ENCODE results near the gene GALNTL6. TPM values are rescaled to one million over a fixed set of nuclear protein-coding genes. Genes with fewer than 3 reads are reported as not detected.
A peak's percentile ranks its signal among the peaks of the same experiment; 100 is the strongest.

The GALNTL6 gene
- total RNA-seq, result 1 to 10 TPM in 1 of 2 donors, under 1 TPM in 1; 0.92 to 3.8 TPM

DNA sequence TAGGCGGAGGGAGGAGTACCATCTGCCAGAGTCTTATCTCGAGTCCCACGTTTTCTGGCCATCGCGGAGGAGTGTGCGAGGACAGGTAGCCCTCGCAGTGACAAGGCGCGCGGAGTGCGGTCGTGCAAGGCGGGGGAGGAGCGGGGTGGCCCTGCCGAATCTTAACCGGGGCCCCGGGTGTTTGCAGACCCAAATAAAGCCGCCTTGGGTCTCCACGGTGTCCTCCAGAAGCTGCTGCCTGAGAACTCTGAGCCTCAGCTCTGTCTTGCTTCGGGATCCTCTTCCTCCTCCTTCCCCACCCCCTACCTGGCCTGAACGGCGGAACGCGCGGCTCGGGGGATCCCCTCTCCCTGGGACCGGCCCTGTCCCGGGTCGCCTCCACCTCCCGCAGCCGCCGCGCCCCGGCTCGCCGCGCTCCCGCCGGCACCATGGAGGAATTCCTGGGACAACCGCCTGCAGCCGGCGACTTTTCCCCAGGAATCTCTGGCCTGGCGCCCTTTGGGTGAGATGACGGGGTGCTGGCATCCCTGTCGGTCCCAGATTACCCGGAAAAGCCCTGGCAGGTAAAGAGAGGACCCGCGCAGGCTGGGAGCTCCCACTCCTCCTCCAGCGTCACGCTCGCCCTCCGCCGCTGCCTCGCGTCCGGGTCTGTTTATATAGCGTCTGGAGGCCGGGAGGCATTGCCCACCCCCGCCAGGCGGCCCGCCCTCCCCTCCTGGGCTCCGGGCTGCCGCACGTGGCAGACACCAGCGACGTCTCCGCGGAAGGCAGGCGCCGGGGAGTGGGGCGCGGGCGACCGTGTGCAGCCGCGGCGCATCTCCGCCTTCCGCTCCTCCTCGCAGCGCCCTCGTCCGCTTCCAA lies at the start of gene GALNTL6:
GALNTL6 (plus strand) TSS at position 740 of the 861 bp plus-strand sequence.
- Histone ChIP-seq H3K4me3 (peak within 1 kb of the TSS; percentile 75), H3K4me1 (ENCODE audit: control insufficient read depth in 1 of 2, low read depth in 2 of 2) (no peaks in the 10 kb centered on the region), H3K36me3 (no peaks in the 10 kb centered on the region), H3K27me3 (replicated peaks; ENCODE audit: insufficient read depth) (no peaks in the 10 kb centered on the region), H3K27ac (no peak within 1 kb of the TSS), H3K9me3 (no peaks in the 10 kb centered on the region)
- TF ChIP-seq, protein P1, sequence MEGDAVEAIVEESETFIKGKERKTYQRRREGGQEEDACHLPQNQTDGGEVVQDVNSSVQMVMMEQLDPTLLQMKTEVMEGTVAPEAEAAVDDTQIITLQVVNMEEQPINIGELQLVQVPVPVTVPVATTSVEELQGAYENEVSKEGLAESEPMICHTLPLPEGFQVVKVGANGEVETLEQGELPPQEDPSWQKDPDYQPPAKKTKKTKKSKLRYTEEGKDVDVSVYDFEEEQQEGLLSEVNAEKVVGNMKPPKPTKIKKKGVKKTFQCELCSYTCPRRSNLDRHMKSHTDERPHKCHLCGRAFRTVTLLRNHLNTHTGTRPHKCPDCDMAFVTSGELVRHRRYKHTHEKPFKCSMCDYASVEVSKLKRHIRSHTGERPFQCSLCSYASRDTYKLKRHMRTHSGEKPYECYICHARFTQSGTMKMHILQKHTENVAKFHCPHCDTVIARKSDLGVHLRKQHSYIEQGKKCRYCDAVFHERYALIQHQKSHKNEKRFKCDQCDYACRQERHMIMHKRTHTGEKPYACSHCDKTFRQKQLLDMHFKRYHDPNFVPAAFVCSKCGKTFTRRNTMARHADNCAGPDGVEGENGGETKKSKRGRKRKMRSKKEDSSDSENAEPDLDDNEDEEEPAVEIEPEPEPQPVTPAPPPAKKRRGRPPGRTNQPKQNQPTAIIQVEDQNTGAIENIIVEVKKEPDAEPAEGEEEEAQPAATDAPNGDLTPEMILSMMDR (IDR thresholded peaks at IDR 0.05), result no peak
- ATAC-seq (ENCODE audit: insufficient number of reproducible peaks, low FRiP score, low read depth) (no peak), DNase-seq (ENCODE audit: low spot score) (no peak)

DNA sequence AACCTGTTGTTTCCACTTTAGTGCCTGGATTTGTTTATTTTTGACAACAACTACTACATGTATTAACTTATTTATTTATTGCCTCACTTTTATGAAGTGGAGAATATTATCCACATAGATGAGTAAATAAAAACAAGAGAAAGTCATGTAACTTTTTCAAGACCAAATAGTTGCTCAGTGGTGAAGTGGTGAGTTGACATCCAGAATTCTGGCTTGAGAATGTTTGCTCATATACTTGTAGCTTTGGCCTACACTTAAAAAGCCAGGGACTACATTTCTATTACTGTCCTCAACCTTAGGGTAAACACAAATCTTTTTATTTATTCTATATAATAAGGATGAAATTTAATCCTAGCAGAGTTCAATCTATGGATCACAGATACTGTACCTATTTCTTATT lies 47.7 kb upstream of the GALNTL6 start:
- H3K4me3 ChIP-seq, result no peak overlapping the region
- DNase-seq (ENCODE audit: low spot score) (no peak), ATAC-seq (ENCODE audit: insufficient number of reproducible peaks, low FRiP score, low read depth) (no peak)
- H3K9me3 ChIP-seq, result no peaks in the 10 kb centered on the region
- TF ChIP-seq, protein P1 (IDR thresholded peaks at IDR 0.05), result no peak
- H3K36me3 ChIP-seq, result no peaks in the 10 kb centered on the region
- no peaks in the 10 kb centered on the region for H3K4me1 ChIP-seq (ENCODE audit: control insufficient read depth in 1 of 2, low read depth in 2 of 2)
- no peak overlapping the region for H3K27ac ChIP-seq
- no peaks in the 10 kb centered on the region for H3K27me3 ChIP-seq (replicated peaks; ENCODE audit: insufficient read depth)

DNA sequence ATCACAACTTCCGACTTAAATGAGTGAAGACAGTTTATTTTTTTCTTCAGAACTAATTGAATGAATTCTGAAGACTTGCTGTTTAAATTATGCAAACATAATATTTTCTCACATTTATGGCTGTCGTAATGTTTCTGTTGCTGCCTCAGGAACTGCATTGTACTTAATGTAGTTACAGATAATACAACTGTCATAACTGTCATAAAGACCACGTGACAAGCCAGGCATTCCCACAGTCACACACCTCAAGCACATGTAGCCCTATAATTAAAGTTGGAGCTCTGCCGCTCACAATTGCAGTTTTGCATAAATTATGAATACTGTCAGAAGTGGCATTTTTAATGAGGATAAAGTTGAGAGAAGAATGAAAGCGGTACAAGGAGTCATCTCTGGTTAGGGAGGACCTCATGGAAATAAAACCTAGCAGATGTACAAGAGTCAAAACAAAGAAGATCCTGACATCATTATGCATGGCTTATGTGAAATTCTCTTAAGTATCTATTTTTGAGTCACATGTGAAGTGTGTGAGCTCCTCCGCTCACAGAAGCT lies 38.5 kb upstream of the GALNTL6 start:
- TF ChIP-seq, protein P1 (IDR thresholded peaks at IDR 0.05), result no peak
- Histone ChIP-seq H3K4me3 (no peak overlapping the region), H3K36me3 (no peaks in the 10 kb centered on the region), H3K4me1 (ENCODE audit: control insufficient read depth in 1 of 2, low read depth in 2 of 2) (no peaks in the 10 kb centered on the region), H3K27ac (no peak overlapping the region), H3K27me3 (replicated peaks; ENCODE audit: insufficient read depth) (no peaks in the 10 kb centered on the region), H3K9me3 (no peaks in the 10 kb centered on the region)
- DNase-seq (ENCODE audit: low spot score), result no peak
- ATAC-seq (ENCODE audit: insufficient number of reproducible peaks, low FRiP score, low read depth), result no peak

DNA sequence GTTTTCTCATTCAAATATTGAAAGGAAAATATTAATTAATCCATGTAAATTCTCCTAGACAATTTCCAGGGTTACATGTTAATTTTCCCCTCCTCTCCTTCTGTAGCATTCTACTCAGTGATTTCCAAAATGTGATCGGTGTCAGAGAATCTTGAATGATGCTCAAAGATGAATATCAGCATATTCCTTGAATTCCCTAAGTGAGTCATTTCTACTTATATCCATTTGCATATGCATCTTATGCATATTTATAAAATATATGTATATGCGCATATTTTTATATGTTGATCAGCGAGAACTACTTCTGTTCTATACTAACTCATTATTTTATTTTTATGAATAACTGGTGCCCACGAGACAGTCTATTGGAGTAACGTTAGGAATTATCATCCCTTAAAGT lies 33.9 kb upstream of the GALNTL6 start:
- H3K36me3 ChIP-seq, result no peaks in the 10 kb centered on the region
- no peak overlapping the region for H3K4me3 ChIP-seq
- no peaks in the 10 kb centered on the region for H3K4me1 ChIP-seq (ENCODE audit: control insufficient read depth in 1 of 2, low read depth in 2 of 2)
- no peaks in the 10 kb centered on the region for H3K9me3 ChIP-seq
- no peaks in the 10 kb centered on the region for H3K27me3 ChIP-seq (replicated peaks; ENCODE audit: insufficient read depth)
- TF ChIP-seq, protein P1 (IDR thresholded peaks at IDR 0.05), result no peak
- DNase-seq (ENCODE audit: low spot score), result no peak
- H3K27ac ChIP-seq, result no peak overlapping the region
- ATAC-seq (ENCODE audit: insufficient number of reproducible peaks, low FRiP score, low read depth), result no peak

DNA sequence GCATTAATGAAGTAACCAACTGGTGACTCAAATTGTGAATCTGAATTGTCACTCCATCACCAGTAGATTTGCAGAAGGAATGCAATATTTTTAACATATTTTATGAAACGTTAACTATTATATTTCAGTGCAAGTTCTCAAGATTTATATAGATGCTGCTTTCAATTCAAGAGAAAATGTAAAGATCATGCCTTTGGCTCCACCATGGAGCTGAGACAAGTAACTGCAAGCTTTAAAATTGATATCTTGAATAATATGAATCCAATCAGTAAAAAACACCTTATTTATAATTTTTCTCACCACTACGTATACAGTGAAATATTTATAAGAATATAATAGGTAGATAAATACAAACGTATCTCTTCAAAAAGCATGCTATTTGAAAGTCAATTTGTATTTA lies 27.8 kb upstream of the GALNTL6 start:
- Histone ChIP-seq H3K27me3 (replicated peaks; ENCODE audit: insufficient read depth) (no peaks in the 10 kb centered on the region), H3K36me3 (no peaks in the 10 kb centered on the region), H3K4me3 (no peak overlapping the region), H3K9me3 (no peaks in the 10 kb centered on the region), H3K27ac (no peak overlapping the region), H3K4me1 (ENCODE audit: control insufficient read depth in 1 of 2, low read depth in 2 of 2) (no peaks in the 10 kb centered on the region)
- DNase-seq (ENCODE audit: low spot score) (no peak), ATAC-seq (ENCODE audit: insufficient number of reproducible peaks, low FRiP score, low read depth) (no peak)
- TF ChIP-seq, protein P1 (IDR thresholded peaks at IDR 0.05), result no peak

Data from thoracic aorta (tissue), 2 donors.